ENCODE measurements around the gene ASGR2. TPM values are rescaled to one million over a fixed set of nuclear protein-coding genes. Genes with fewer than 3 reads are reported as not detected.

Gene ASGR2
- total RNA-seq, 1 donor from 2014 or later = 442 TPM

GRCh38 chr17:7068268-7068667 lies 46.4 kb downstream of the ASGR2 start:
- no peak for DNase-seq (ENCODE audit: low spot score)
- ATAC-seq = no peak

DNA sequence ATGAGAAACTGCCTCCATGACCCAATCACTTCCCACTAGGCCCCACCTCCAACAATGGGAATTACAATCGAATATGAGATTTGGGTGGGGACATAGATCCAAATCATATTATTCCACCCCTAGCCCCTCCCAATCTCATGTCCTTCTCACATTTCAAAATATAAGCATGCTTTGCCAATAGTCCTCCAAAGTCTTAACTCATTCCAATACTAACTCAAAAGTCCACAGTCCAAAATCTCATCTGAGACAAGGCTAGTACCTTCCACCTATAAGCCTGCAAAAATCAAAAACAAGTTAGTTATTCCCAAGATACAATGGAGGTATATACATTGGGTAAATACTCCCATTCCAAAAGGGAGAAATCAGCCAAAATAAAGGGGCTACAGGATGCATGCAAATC lies 47.4 kb downstream of the ASGR2 start:
- DNase-seq (ENCODE audit: low spot score) = no peak

DNA sequence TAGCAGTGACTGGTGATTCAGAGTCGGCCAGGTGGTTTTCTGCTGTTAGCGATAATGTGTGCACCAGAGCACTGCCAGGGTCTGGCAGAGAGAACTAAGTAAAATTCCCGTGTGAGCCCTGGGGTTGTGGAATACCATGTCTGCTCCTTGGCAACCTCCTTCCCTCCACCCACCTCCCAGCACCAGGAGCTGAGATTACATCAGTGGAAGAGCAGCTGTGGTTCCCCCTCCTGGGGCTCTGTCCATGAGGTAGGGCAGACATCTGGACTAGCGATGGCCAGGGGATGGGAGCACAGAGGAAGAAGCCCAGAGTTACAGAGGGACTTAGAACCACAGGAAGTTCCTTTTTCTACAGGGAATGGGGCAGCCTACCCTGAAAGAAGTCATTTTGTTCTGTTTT lies 50.4 kb downstream of the ASGR2 start:
- no peak for ATAC-seq
- no peak for DNase-seq (ENCODE audit: low spot score)

More for the DNA sequence above, 47.4 kb downstream of the ASGR2 start:
- peak; percentile 79 for ATAC-seq

DNA sequence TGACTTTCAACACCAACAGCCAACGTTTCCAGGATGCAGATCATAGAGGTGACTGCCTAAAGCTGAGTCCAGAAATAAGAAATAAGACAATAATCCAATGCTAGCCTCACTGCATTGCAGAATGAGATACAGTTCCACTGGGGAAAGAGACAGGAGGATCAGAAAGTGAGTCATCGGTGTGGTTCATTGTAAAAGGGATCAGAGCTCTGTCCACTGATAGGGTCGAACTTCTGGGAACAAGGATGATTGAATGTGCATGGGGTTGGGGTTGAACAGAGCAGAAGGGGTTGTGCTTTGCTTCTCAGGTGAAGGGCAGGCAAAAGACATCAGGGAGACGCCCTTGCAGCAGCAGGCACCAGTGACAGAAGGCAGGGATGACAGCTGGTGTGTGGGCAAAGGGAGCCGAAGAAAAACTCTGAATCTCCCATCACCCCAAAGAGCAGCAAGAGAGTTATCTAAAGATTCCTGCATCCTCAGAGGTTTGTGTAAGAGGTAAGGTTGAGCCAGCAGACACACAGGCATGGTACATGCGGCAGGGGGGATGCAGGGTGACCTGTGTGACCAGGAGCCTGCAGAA lies 51.0 kb downstream of the ASGR2 start:
- DNase-seq (ENCODE audit: low spot score) = no peak
- ATAC-seq = no peak

DNA sequence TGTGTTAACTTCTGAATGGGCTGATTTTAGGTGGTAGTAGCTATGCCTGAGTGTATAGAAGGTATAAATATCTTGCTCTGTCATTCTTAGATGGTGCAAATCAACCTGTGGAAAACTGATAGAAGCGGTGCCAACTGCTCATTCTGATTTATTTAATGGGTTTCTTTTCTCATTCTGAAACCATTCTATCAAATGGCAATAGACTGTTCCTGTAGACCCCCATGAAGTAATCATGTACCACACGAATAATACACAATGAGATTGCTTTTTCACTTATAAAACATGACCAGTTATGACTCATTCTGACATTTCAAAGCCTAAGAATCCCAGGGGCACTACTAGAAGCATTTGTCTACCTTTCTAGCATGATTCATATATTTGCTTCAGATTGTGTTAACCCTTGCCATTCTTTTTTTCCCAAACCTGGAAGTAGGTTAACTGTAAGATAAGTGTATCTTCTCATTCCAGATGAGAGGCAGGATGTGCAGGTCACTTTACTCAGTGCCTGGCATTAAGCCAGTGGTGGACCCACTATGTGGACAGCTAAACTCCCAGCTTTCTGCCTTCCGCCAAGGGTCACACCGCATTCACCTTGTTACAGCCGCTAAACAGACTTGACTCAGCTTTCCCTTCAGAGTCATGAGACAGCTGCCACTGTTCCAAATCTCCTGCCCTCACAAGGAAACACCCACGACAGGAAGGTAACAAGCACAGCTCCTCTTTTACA lies 54.3 kb downstream of the ASGR2 start:
- DNase-seq (ENCODE audit: low spot score) = no peak
- ATAC-seq = no peak

DNA sequence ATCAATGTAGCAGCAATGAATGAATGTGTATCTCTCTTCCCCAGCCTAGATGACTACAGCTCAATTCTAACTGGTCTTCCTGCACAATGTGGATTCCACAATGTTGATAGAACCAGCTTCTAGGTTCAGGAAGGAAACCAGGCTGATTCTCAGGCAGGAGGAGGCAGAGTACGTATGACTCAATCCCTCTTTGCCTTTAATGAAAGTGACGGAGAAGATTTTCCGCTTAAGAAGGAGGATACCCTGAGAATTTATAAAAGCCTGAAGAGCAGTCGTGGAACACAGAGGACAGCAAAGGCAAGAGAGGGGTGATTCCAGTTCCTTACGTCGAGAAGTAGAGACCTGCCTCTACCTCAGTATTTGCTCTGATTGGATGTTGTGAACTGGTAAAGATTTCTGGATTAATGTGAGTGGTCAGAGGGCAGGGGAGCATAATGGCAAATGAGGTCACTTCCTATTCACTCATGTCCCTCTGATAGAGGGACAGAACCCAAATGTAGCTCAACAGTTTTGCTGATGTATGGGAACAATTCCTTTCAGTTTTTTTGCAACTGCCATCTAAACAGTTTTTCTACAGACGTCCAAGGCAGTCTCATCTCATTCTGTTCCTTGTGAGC lies 55.7 kb downstream of the ASGR2 start:
- peak; percentile 32 for ATAC-seq
- DNase-seq (ENCODE audit: low spot score) = no peak

- DNase-seq (ENCODE audit: low spot score) (no peak), ATAC-seq (no peak)
These were observed 58.2 kb downstream of the ASGR2 start for GRCh38 chr17:7056386-7056785.

Other genes starting within 250 kb of the ASGR2 start
- gene ALOX12, start 118.8 kb downstream of the ASGR2 start, total RNA-seq = not detected
- gene RNASEK, start 102.2 kb downstream of the ASGR2 start, total RNA-seq = 83.9 TPM
- gene BCL6B, start 91.8 kb downstream of the ASGR2 start, total RNA-seq = 1.7 TPM
- gene SLC16A13, start 78.8 kb downstream of the ASGR2 start, total RNA-seq = 39.9 TPM
- gene SLC16A11, start 70.7 kb downstream of the ASGR2 start, total RNA-seq = 2.5 TPM
- gene CLEC10A, start 34.6 kb downstream of the ASGR2 start, total RNA-seq = 1.1 TPM
- gene ASGR1, start 64.5 kb upstream of the ASGR2 start, total RNA-seq = 526 TPM
- gene DLG4, start 105.0 kb upstream of the ASGR2 start, total RNA-seq = 5.5 TPM
- 1,044 TPM for gene ACADVL, start 105.1 kb upstream of the ASGR2 start, total RNA-seq
- 10.0 TPM for gene DVL2, start 119.7 kb upstream of the ASGR2 start, total RNA-seq
- gene PHF23, start 124.6 kb upstream of the ASGR2 start, total RNA-seq = 16.5 TPM
- gene GABARAP, start 127.6 kb upstream of the ASGR2 start, total RNA-seq = 235 TPM
- 35.1 TPM for gene CTDNEP1, start 136.9 kb upstream of the ASGR2 start, total RNA-seq
- 27.5 TPM for gene ELP5, start 137.4 kb upstream of the ASGR2 start, total RNA-seq
- gene CLDN7, start 147.7 kb upstream of the ASGR2 start, total RNA-seq = 20.5 TPM
- 0.48 TPM for gene SLC2A4, start 166.9 kb upstream of the ASGR2 start, total RNA-seq
- gene YBX2, start 179.8 kb upstream of the ASGR2 start, total RNA-seq = 0.81 TPM
- gene EIF5A, start 192.8 kb upstream of the ASGR2 start, total RNA-seq = 242 TPM
- gene GPS2, start 200.5 kb upstream of the ASGR2 start, total RNA-seq = 21.2 TPM
- 17.0 TPM for gene NEURL4, start 214.5 kb upstream of the ASGR2 start, total RNA-seq
- gene ACAP1, start 221.7 kb upstream of the ASGR2 start, total RNA-seq = 3.4 TPM
- gene KCTD11, start 237.3 kb upstream of the ASGR2 start, total RNA-seq = 2.6 TPM
- gene TMEM95, start 240.3 kb upstream of the ASGR2 start, total RNA-seq = not detected